ENCODE results near the gene SLC6A20. TPM values are rescaled to one million over a fixed set of nuclear protein-coding genes. Genes with fewer than 3 reads are reported as not detected.
A peak's percentile ranks its signal among the peaks of the same experiment; 100 is the strongest.

Gene SLC6A20
- total RNA-seq, 2 experiments from 2014 or later = not detected

DNA sequence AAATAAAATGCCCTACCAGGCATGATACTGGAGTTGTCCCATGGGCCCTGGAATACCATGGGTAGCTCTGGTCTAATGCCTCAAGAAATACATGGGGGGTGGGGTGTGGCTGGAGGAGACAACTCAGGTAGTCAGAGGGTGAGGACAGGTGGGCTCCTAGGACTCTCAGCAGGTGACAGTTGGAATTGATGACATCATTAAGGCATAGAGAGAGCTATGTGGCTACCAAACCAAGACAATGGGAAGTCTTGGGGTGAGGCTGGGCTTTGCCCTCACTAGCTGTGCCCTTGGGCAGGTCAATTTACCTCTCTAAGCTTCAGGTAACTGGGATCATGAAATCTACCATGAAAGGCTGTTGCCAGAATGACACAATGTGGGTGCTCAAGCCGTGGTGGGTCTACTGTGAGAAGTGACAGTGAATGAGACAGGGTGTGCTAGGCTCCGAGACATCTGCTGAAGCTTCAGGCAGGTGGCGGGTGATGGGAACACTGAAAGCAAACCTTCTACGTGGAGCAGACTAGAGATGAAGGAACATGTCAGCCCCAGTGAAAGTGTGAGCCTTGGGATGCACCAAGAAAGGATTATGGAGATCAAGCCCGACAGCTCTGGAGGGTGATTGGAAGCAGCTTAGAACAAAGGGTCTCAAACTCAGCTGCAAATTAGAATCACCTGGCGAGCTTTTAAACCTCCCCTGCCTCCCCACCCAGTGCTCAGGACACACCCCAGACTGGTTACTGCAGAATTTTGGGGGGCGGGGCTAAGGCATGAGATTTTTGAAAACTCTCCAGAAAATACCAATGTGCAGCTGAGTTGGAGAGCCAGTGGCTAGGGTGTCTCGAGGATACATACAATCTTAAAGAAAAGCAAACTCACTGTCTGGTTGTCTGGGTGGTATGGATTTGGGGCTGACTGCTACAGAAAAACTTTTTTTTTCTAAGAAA lies 21.5 kb downstream of the SLC6A20 start:
- H3K4me3 Mint-ChIP-seq = no peak overlapping the region
- no peak for DNase-seq
- CTCF ChIA-PET = no interaction called here
- H3K9me3 Mint-ChIP-seq = no peaks in the 10 kb centered on the region
- H3K36me3 Mint-ChIP-seq (ENCODE audit: low read depth) = no peaks in the 10 kb centered on the region
- H3K4me1 Mint-ChIP-seq = peaks cover 18% of the 10 kb centered on the region
- H3K27me3 Mint-ChIP-seq = peaks cover 37% of the 10 kb centered on the region
- H3K27ac Mint-ChIP-seq = no peak overlapping the region
- POLR2A ChIA-PET = no interaction called here

DNA sequence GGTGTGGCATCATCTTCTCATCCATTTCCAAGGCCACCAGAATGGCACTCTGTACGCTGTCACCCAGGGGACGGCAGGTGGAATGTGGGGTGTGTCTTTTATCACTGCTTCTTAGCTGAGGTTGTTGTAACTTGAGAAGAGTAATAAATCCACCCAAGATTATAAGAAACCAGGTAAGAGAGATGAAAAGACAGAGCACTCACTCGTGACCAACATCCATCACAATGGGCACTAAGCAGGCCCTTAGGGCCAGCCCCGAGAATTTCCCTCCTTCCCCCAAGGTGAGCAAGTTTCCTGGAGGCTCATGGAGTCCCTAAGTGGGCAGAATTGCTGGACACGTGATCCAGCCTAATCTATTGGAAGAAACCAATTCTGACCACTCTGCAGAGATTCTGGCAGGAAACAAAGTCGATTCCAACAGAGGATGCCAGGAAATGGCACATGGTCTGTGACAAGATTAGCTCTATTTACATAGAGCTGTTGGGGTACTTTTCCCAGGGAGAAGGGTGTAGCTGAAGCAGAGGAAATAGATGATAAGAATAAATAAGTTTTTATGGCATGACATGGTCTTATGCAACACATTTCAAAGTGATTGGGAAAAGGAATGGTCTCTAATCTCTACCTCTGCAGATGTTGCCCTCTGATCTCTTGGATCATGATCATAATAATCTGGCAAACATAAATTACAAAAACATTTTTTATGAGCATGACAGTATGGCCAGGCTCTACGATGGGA lies 22.5 kb downstream of the SLC6A20 start:
- ChIA-PET CTCF (no interaction called here), POLR2A (no interaction called here)
- no peak overlapping the region for H3K4me3 Mint-ChIP-seq

DNA sequence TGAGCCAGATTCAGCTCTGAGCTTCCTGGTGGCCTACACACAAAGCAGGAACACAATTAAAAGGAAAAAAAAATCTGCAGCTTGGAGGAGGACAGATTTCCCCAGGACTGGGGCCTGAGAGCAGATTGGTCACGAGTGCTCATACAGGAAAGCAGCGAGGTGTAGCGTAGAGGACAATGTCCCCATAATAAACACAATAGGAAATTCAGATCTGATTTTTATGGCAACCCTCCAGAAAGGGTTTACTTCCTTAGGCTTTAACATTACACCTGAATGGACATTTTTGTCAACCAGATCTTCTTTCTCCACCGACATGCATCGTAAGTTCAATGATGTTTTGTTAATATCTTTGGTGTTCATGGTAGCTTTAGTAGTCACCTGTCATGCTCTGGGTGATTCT lies 23.3 kb downstream of the SLC6A20 start:
- H3K4me1 Mint-ChIP-seq = peaks cover 18% of the 10 kb centered on the region
- no peak overlapping the region for H3K4me3 Mint-ChIP-seq
- H3K9me3 Mint-ChIP-seq = no peaks in the 10 kb centered on the region
- CTCF ChIA-PET = no interaction called here
- DNase-seq = no peak
- H3K27me3 Mint-ChIP-seq = peaks cover 53% of the 10 kb centered on the region
- H3K36me3 Mint-ChIP-seq (ENCODE audit: low read depth) = no peaks in the 10 kb centered on the region
- POLR2A ChIA-PET = no interaction called here
- H3K27ac Mint-ChIP-seq = no peak overlapping the region

More for the DNA sequence above, 22.5 kb downstream of the SLC6A20 start:
- Mint-ChIP-seq H3K27me3 (peaks cover 45% of the 10 kb centered on the region), H3K4me1 (peaks cover 18% of the 10 kb centered on the region), H3K36me3 (ENCODE audit: low read depth) (no peaks in the 10 kb centered on the region), H3K27ac (no peak overlapping the region), H3K9me3 (no peaks in the 10 kb centered on the region)
- DNase-seq = no peak

DNA sequence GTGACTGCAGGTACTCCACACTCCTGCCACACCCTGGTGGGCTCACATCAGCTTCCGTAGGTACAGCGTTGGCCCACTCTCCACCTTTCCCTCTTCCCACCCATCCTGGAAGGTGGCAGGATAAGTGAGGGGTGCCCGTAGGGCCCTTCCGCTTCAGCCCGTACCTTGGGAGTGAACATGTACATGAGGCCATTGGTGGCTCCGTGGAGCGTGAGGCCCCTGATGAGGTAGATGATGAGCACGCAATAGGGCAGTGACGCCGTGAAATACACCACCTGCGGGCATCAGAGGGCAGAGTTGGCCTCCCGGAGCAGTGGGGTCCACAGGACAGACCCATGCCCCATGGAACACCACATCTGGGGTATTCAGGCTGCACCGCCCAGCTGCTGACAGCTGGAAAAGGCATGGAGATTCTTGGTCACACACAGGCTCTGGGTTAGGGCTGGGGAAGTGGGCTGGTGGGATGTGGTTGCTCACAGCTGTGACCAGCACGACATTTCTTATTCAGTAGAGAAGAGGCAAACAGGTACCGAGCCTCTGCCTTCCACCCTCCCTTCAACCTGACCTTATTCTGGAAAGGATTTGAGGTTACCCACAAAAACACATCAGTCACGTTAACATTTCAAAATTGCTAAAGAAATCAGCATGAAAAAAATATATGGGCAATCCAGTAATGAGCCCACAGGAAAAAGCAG lies 23.8 kb downstream of the SLC6A20 start:
- no peak overlapping the region for H3K27ac Mint-ChIP-seq
- POLR2A ChIA-PET = no interaction called here

DNA sequence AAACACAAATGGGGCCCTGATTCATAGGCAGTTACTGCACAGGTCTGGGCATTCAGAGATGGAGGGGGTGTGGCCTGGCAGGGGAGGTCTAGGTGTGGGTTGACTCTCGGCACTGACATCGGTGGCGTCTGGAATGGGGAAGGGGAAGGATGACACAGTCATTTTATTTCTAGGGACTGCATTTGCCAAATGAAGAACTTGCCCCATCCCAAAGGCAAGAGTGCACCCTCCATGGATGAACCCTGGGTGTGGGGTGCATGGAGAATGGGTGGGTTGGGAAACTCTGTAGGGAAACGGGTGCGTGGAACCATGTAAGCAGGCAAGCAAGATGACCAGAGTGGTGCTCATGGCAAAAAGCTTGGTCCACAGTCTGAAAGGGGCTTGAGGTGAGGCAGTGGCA lies 24.5 kb downstream of the SLC6A20 start:
- DNase-seq = no peak
- Mint-ChIP-seq H3K27me3 (peaks cover 64% of the 10 kb centered on the region), H3K27ac (no peak overlapping the region), H3K4me1 (peaks cover 18% of the 10 kb centered on the region), H3K36me3 (ENCODE audit: low read depth) (peaks cover 2% of the 10 kb centered on the region), H3K4me3 (no peak overlapping the region), H3K9me3 (no peaks in the 10 kb centered on the region)
- POLR2A ChIA-PET = interaction anchor here (0.5 to 0.6 kb wide), 2 partner anchors 436 to 644 kb away, joined by 3 read pairs; partner anchors contain the start of gene CCR1
- CTCF ChIA-PET = interaction anchor here (1.0 to 1.4 kb wide), 2 partner anchors 10 to 305 kb away, joined by 3 to 4 read pairs; no protein-coding TSS in a partner anchor

More for the DNA sequence above, 23.8 kb downstream of the SLC6A20 start:
- CTCF ChIA-PET = no interaction called here
- H3K27me3 Mint-ChIP-seq = peaks cover 59% of the 10 kb centered on the region
- H3K4me1 Mint-ChIP-seq = peaks cover 18% of the 10 kb centered on the region
- no peak overlapping the region for H3K4me3 Mint-ChIP-seq
- H3K36me3 Mint-ChIP-seq (ENCODE audit: low read depth) = peaks cover 2% of the 10 kb centered on the region
- no peaks in the 10 kb centered on the region for H3K9me3 Mint-ChIP-seq
- DNase-seq = peak; percentile 31

DNA sequence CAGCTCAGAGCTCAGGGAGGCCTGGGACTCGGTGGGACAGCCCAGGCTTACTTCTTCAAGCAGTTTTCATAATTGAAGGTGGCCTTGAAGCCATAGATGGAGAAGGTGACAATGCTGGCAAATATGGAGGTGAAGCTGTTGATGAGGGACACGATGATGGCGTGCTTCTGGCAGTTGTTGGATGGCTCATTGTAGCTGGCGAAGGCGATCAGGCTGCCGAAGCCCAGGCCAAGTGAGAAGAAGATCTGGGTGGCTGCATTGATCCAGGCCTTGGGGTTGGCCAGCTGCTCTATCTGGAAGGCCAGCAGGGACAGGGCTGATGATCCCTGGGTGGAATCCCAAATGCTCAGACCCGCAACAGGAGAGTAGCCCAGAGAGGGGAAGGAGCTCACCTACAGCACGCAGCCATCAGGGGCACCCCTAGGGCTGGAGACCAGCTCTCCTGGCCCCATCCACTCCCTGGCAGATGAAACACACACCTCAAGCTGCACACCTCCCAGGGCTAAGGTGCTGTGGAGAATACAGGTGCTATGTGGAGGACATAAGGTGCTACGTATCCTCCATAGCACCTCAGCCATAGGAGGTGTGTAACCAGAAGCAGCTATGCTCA lies 25.1 kb downstream of the SLC6A20 start:
- DNase-seq = no peak
- Mint-ChIP-seq H3K9me3 (no peaks in the 10 kb centered on the region), H3K27ac (no peak overlapping the region), H3K27me3 (peaks cover 64% of the 10 kb centered on the region), H3K4me3 (no peak overlapping the region), H3K4me1 (peaks cover 18% of the 10 kb centered on the region), H3K36me3 (ENCODE audit: low read depth) (peaks cover 2% of the 10 kb centered on the region)
- ChIA-PET CTCF (interaction anchor here (0.9 to 1.4 kb wide), 3 partner anchors 9 to 306 kb away, joined by 3 to 4 read pairs (median 3); no protein-coding TSS in a partner anchor), POLR2A (interaction anchor here (0.5 to 0.6 kb wide), 2 partner anchors 437 to 645 kb away, joined by 3 read pairs; partner anchors contain the start of gene CCR1)

DNA sequence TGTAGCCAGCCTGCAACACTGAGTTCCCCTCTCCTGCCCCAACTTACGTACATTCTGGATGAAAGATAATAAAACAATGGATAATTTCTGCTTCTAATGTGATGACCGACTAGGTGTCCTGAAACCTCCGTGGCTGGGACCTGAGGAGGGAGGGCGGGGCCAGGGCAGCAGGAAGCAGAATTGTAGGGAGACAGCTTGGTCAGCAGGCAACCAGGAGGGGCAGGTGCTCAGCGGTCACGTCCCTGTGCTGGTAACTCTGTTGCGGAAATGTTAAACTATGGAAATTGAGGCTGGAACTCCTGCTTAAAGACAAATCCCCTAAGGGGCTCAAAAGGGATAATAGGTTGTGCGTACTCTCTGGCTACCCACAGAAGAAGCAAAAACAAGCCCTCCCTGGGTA lies 30.4 kb downstream of the SLC6A20 start:
- H3K4me3 Mint-ChIP-seq = no peak overlapping the region
- no peaks in the 10 kb centered on the region for H3K9me3 Mint-ChIP-seq
- H3K27ac Mint-ChIP-seq = no peak overlapping the region
- H3K27me3 Mint-ChIP-seq = peaks cover 42% of the 10 kb centered on the region
- no peak for DNase-seq
- no peaks in the 10 kb centered on the region for H3K4me1 Mint-ChIP-seq
- CTCF ChIA-PET = no interaction called here
- H3K36me3 Mint-ChIP-seq (ENCODE audit: low read depth) = peaks cover 2% of the 10 kb centered on the region
- POLR2A ChIA-PET = no interaction called here

DNA sequence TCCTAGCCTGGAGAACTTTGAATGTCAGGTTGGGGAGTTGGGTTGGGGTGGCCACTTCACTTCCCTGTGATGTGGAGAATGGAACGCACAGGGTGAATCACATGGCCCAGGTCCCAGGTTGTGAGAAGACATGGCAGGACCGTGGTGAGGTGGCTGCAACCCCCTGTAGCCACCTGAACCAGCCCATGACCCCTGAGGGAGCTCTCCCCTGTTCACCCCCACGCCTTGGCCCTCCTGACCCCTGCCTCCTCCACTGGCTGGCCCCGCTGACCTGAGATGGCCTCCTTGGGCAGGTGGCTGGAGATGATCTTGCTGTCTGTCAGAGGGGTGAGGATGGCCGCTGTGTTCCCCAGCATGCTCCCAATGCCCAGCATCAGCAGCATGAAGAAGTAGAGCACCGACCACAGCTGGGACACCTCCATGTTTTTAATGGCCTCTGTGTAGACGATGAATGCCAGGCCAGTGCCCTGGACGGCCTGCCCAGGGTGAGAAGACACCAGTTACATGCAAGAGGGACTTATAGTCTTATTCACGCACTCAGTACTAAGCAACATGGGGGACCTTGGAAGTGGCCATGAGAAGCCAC lies 31.0 kb downstream of the SLC6A20 start:
- Mint-ChIP-seq H3K9me3 (no peaks in the 10 kb centered on the region), H3K27ac (no peak overlapping the region), H3K4me1 (no peaks in the 10 kb centered on the region), H3K36me3 (ENCODE audit: low read depth) (peaks cover 2% of the 10 kb centered on the region), H3K4me3 (no peak overlapping the region), H3K27me3 (peaks cover 37% of the 10 kb centered on the region)
- ChIA-PET POLR2A (no interaction called here), CTCF (no interaction called here)
- no peak for DNase-seq

DNA sequence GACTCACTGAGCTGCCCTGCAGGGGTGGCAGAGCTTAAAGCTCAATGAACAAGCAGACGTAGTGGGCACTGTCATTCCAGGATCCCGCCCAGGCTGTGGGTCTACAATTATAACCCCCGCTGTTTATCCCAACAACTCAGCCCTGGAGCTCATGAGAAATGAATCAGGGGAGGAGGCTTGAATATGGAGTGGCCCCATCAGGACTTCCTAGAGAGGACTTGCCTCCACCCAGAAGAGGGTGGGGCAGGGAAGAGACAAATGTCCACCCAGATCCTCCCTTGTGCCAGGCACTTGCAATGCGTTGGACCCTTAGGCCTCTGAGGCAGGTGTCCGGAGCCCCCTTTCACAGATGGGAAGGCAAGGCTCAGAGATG lies 33.0 kb downstream of the SLC6A20 start:
- POLR2A ChIA-PET = no interaction called here
- CTCF ChIA-PET = interaction anchor here (1.6 to 3.2 kb wide), 5 partner anchors 115 to 315 kb away, joined by 4 to 10 read pairs (median 4); no protein-coding TSS in a partner anchor

DNA sequence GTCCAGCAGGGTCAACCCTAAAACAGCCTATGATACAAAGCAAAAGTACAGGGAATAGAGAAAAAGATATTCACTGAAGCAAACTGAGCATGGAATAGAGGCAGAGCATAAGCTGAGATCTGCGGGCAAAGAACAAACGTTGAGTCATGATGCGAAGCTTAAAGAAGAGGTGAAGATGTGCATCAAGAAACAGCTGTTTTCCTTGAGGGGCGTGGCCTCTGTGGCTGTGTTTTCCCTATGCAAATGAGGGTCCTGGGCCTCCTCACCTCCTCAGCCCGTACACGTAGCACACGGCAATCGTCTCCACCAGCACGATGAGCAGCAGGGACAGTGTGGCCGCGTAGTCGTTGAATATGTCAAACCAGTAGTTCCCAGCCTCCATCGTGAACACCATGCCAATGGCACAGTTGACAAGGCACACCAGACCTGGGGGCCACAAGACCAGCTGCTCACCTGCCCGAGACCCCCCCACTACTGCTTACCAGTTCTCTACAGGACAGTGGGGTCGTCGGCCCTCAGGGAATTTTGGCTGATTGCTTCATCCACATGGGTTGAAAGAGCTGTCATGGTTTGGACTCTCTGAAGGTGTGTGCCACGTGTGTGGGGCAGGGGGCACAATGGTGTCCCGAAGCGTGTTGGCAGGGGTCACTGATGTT lies 33.6 kb downstream of the SLC6A20 start:
- CTCF ChIA-PET = interaction anchor here (0.6 to 3.2 kb wide), 7 partner anchors 8 to 316 kb away, joined by 3 to 10 read pairs (median 4); no protein-coding TSS in a partner anchor

More for the DNA sequence above, 33.0 kb downstream of the SLC6A20 start:
- H3K36me3 Mint-ChIP-seq (ENCODE audit: low read depth) = peaks cover 2% of the 10 kb centered on the region
- no peak for DNase-seq
- H3K4me3 Mint-ChIP-seq = no peak overlapping the region
- no peaks in the 10 kb centered on the region for H3K9me3 Mint-ChIP-seq
- H3K27ac Mint-ChIP-seq = no peak overlapping the region
- peaks cover 22% of the 10 kb centered on the region for H3K27me3 Mint-ChIP-seq
- H3K4me1 Mint-ChIP-seq = no peaks in the 10 kb centered on the region

DNA sequence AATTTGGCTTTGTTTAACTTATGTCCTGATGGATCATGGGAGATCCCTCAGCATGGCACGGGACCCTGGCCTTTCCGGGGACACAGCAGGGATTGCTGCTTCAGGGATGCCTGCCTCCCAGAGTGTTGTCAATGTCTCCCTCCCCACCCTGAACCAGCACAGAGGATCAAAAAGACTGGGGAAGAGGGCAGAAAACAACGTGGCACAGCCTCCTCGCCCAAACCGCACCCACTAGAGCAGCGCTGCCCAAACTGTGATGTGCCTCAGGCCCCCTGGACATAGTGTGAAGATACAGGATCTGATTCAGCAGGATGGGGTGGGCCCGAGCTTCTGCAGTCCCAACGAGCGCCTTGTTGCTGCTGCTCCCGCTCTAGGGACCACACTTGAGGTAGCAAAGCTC lies 34.5 kb downstream of the SLC6A20 start:
- Mint-ChIP-seq H3K36me3 (ENCODE audit: low read depth) (no peaks in the 10 kb centered on the region), H3K4me3 (no peak overlapping the region), H3K27ac (no peak overlapping the region), H3K9me3 (no peaks in the 10 kb centered on the region), H3K4me1 (no peaks in the 10 kb centered on the region), H3K27me3 (peaks cover 9% of the 10 kb centered on the region)
- ChIA-PET POLR2A (no interaction called here), CTCF (interaction anchor here (0.5 to 3.2 kb wide), 7 partner anchors 9 to 322 kb away, joined by 3 to 10 read pairs (median 3); no protein-coding TSS in a partner anchor)
- no peak for DNase-seq

More for the DNA sequence above, 33.6 kb downstream of the SLC6A20 start:
- H3K36me3 Mint-ChIP-seq (ENCODE audit: low read depth) = peaks cover 2% of the 10 kb centered on the region
- H3K27ac Mint-ChIP-seq = no peak overlapping the region
- H3K4me3 Mint-ChIP-seq = no peak overlapping the region
- no peak for DNase-seq
- no peaks in the 10 kb centered on the region for H3K4me1 Mint-ChIP-seq
- POLR2A ChIA-PET = no interaction called here
- no peaks in the 10 kb centered on the region for H3K9me3 Mint-ChIP-seq
- peaks cover 17% of the 10 kb centered on the region for H3K27me3 Mint-ChIP-seq

Data from activated CD4-positive, alpha-beta T cell treated with anti-CD3 and anti-CD28 coated beads, Interleukin-2, amount 10 ng/mL, durations not matched to agents 7 days and 5 days (primary cell).